G401 (cell line): ENCODE results near the gene KRTAP19-4. TPM values are rescaled to one million over a fixed set of nuclear protein-coding genes. Genes with fewer than 3 reads are reported as not detected.

ENCODE experiments used
- total RNA-seq: library from RNA; depleted of rRNA; stranded (reverse); fragments of >200 nt; shearing (Covaris generic); gene quantifications from 2 replicates; pipeline ENCODE4 v1.2.3, GENCODE V29; 2014; rRNA removed

The KRTAP19-4 gene
- total RNA-seq, 1 experiment from 2014 or later = not detected

Other genes with a start within 250 kb of the KRTAP19-4 start
- gene KRTAP24-1, start 214.2 kb downstream of the KRTAP19-4 start, total RNA-seq = not detected in 2 replicates
- gene KRTAP25-1, start 207.7 kb downstream of the KRTAP19-4 start, total RNA-seq = not detected in 2 replicates
- not detected in 2 replicates for gene KRTAP26-1, start 176.8 kb downstream of the KRTAP19-4 start, total RNA-seq
- not detected in 2 replicates for gene KRTAP27-1, start 159.5 kb downstream of the KRTAP19-4 start, total RNA-seq
- gene KRTAP23-1, start 148.6 kb downstream of the KRTAP19-4 start, total RNA-seq = not detected in 2 replicates
- not detected in 2 replicates for gene KRTAP13-2, start 124.9 kb downstream of the KRTAP19-4 start, total RNA-seq
- not detected in 2 replicates for gene KRTAP13-1, start 101.1 kb downstream of the KRTAP19-4 start, total RNA-seq
- gene KRTAP13-3, start 71.2 kb downstream of the KRTAP19-4 start, total RNA-seq = not detected in 2 replicates
- not detected in 2 replicates for gene KRTAP13-4, start 66.9 kb downstream of the KRTAP19-4 start, total RNA-seq
- not detected in 2 replicates for gene KRTAP15-1, start 56.9 kb downstream of the KRTAP19-4 start, total RNA-seq
- not detected in 2 replicates for gene KRTAP19-1, start 16.8 kb downstream of the KRTAP19-4 start, total RNA-seq
- gene KRTAP19-2, start 9.7 kb downstream of the KRTAP19-4 start, total RNA-seq = not detected in 2 replicates
- not detected in 2 replicates for gene KRTAP19-3, start 5.2 kb downstream of the KRTAP19-4 start, total RNA-seq
- gene KRTAP19-5, start 5.0 kb upstream of the KRTAP19-4 start, total RNA-seq = not detected in 2 replicates
- gene KRTAP19-6, start 44.7 kb upstream of the KRTAP19-4 start, total RNA-seq = not detected in 2 replicates
- not detected in 2 replicates for gene KRTAP19-7, start 64.1 kb upstream of the KRTAP19-4 start, total RNA-seq
- gene KRTAP22-2, start 93.2 kb upstream of the KRTAP19-4 start, total RNA-seq = not detected in 2 replicates
- not detected in 2 replicates for gene KRTAP6-3, start 95.3 kb upstream of the KRTAP19-4 start, total RNA-seq
- gene KRTAP6-2, start 101.7 kb upstream of the KRTAP19-4 start, total RNA-seq = not detected in 2 replicates
- not detected in 2 replicates for gene KRTAP22-1, start 103.9 kb upstream of the KRTAP19-4 start, total RNA-seq
- not detected in 2 replicates for gene KRTAP6-1, start 116.8 kb upstream of the KRTAP19-4 start, total RNA-seq
- gene KRTAP20-1, start 119.3 kb upstream of the KRTAP19-4 start, total RNA-seq = not detected in 2 replicates
- gene KRTAP20-4, start 123.5 kb upstream of the KRTAP19-4 start, total RNA-seq = not detected in 2 replicates
- not detected in 2 replicates for gene KRTAP20-2, start 138.0 kb upstream of the KRTAP19-4 start, total RNA-seq
- not detected in 2 replicates for gene KRTAP20-3, start 145.7 kb upstream of the KRTAP19-4 start, total RNA-seq
- not detected in 2 replicates for gene KRTAP21-3, start 221.6 kb upstream of the KRTAP19-4 start, total RNA-seq